Neural cell (in vitro differentiated cells): Measurements from ENCODE around the gene HLA-G. TPM values are rescaled to one million over a fixed set of nuclear protein-coding genes. Genes with fewer than 3 reads are reported as not detected.

Experiments
- H2AFZ ChIP-seq: fragments of 200-600, 300-800 bp; sonication (generic), shearing (Covaris generic); 2 replicates; pipeline ENCODE4 v1.6.0; 2014; ENCODE audit warnings: low read depth, mild to moderate bottlenecking, antibody characterized with exemption, low read length, moderate library complexity
- H3F3A ChIP-seq: fragments of 200-600 bp; shearing (Covaris generic); 2 replicates; pipeline ENCODE4 v1.6.1; 2016; ENCODE audit warnings: mild to moderate bottlenecking, moderate library complexity, mixed read lengths, antibody characterized with exemption, low read length; ENCODE audit not compliant: insufficient read depth, poor library complexity, severe bottlenecking
- H3K27ac ChIP-seq: fragments of 200-600, 300-800 bp; sonication (generic), shearing (Covaris generic); 2 replicates; pipeline ENCODE4 v1.5.1; 2014; ENCODE audit warnings: mild to moderate bottlenecking, low read length, moderate library complexity
- H3K27me3 ChIP-seq: fragments of 300-800, 200-600 bp; sonication (generic), shearing (Covaris generic); 2 replicates; pipeline ENCODE4 v1.6.0; 2014; ENCODE audit warnings: mild to moderate bottlenecking, low read depth, low read length, moderate library complexity; ENCODE audit not compliant: insufficient read depth
- H3K36me3 ChIP-seq: fragments of 300-800, 200-600 bp; sonication (generic), shearing (Covaris generic); 2 replicates; pipeline ENCODE4 v1.5.1; 2014; ENCODE audit warnings: mild to moderate bottlenecking, antibody characterized with exemption, low read length, moderate library complexity; ENCODE audit not compliant: insufficient read depth
- H3K4me2 ChIP-seq: fragments of 300-800, 200-600 bp; sonication (generic), shearing (Covaris generic); 2 replicates; pipeline ENCODE4 v1.6.0; 2014; ENCODE audit warnings: mild to moderate bottlenecking, low read length
- H3K4me3 ChIP-seq: fragments of 300-800, 200-600 bp; sonication (generic), shearing (Covaris generic); 2 replicates; pipeline ENCODE4 v1.5.1; 2014; ENCODE audit warnings: mild to moderate bottlenecking, low read length, moderate library complexity
- H3K79me2 ChIP-seq: fragments of 200-600 bp; shearing (Covaris generic); replicated peaks from 2 replicates; pipeline ENCODE4 v1.6.0; 2014; ENCODE audit warnings: mild to moderate bottlenecking, low read length, moderate library complexity; ENCODE audit not compliant: insufficient read depth
- H3K9ac ChIP-seq: fragments of 300-800, 200-600 bp; sonication (generic), shearing (Covaris generic); 2 replicates; pipeline ENCODE4 v1.6.1; 2016; ENCODE audit warnings: mild to moderate bottlenecking, low read length, mixed read lengths
- H3K9me2 ChIP-seq: fragments of 200-600 bp; shearing (Covaris generic); 2 replicates; pipeline ENCODE4 v1.6.1; 2016; ENCODE audit warnings: mild to moderate bottlenecking, low read length, mixed read lengths; ENCODE audit not compliant: insufficient read depth
- H3K9me3 ChIP-seq: fragments of 200-600, 300-800 bp; sonication (generic), shearing (Covaris generic); 2 replicates; pipeline ENCODE4 v1.6.1; 2016; ENCODE audit warnings: mild to moderate bottlenecking, mixed run types, low read length, moderate library complexity, mixed read lengths
- H4K20me1 ChIP-seq: fragments of 200-600 bp; shearing (Covaris generic); 2 replicates; pipeline ENCODE4 v1.6.1; 2016; ENCODE audit warnings: mild to moderate bottlenecking, mixed run types; ENCODE audit not compliant: insufficient read depth
- CTCF ChIP-seq: fragments of 450-650 bp; IDR thresholded peaks from 2 replicates; pipeline ENCODE4 v1.5.1; 2014; ENCODE audit warnings: antibody characterized with exemption, mild to moderate bottlenecking, moderate library complexity; ENCODE audit not compliant: poor library complexity, severe bottlenecking
- EP300 ChIP-seq: fragments of 450-650 bp; conservative IDR thresholded peaks from 2 replicates; pipeline ENCODE4 v1.6.1; 2014; ENCODE audit warnings: antibody characterized with exemption, mild to moderate bottlenecking, moderate library complexity; ENCODE audit not compliant: poor library complexity, severe bottlenecking
- EZH2 ChIP-seq: fragments of 200-600, 300-800 bp; shearing (Covaris generic), sonication (generic); IDR thresholded peaks from 2 replicates; pipeline ENCODE4 v1.6.1; 2014; ENCODE audit warnings: antibody characterized with exemption, low read length, borderline replicate concordance, mild to moderate bottlenecking; ENCODE audit not compliant: insufficient read depth, poor library complexity, severe bottlenecking
- MXI1 ChIP-seq: fragments of 450-650 bp; conservative IDR thresholded peaks from 2 replicates; pipeline ENCODE4 v1.6.1; 2014; ENCODE audit warnings: antibody characterized with exemption, mild to moderate bottlenecking; ENCODE audit not compliant: poor library complexity, severe bottlenecking
- RAD21 ChIP-seq: fragments of 450-650 bp; conservative IDR thresholded peaks from 2 replicates; pipeline ENCODE4 v1.6.1; 2014; ENCODE audit warnings: antibody characterized with exemption, mild to moderate bottlenecking, moderate library complexity
- REST ChIP-seq: IDR thresholded peaks from 2 replicates; pipeline ENCODE4 v1.6.1; 2012; ENCODE audit warnings: borderline replicate concordance
- polyA plus RNA-seq: library from polyadenylated mRNA; depleted of rRNA; stranded (reverse); fragments of >200 nt; gene quantifications from 2 replicates; pipeline ENCODE4 v1.2.3, GENCODE V29; 2014

Gene HLA-G
- polyA plus RNA-seq, 1 donor from 2014 or later: not detected

GRCh38 chr6:29818892-29819291 is 8.7 kb upstream of the HLA-G start:
- H2AFZ ChIP-seq: no peak overlapping the region
- no peaks in the 10 kb centered on the region for H3K36me3 ChIP-seq
- no peak overlapping the region for H3K27ac ChIP-seq
- no peaks in the 10 kb centered on the region for H3K9me2 ChIP-seq
- no peaks in the 10 kb centered on the region for H3F3A ChIP-seq
- H3K79me2 ChIP-seq: no peaks in the 10 kb centered on the region
- no peaks in the 10 kb centered on the region for H3K27me3 ChIP-seq
- no peaks in the 10 kb centered on the region for H3K9me3 ChIP-seq
- H3K4me2 ChIP-seq: no peak overlapping the region
- H3K4me3 ChIP-seq: no peak overlapping the region
- H4K20me1 ChIP-seq: no peaks in the 10 kb centered on the region
- H3K9ac ChIP-seq: no peak overlapping the region
- TF ChIP-seq MXI1 (no peak), REST (no peak), EZH2 (no peak), RAD21 (no peak), CTCF (no peak), EP300 (no peak)

- Histone ChIP-seq H3K27me3 (peaks cover 30% of the 10 kb centered on the region), H2AFZ (no peak overlapping the region), H3K4me3 (no peak overlapping the region), H4K20me1 (no peaks in the 10 kb centered on the region), H3K79me2 (no peaks in the 10 kb centered on the region), H3K9ac (no peak overlapping the region), H3K4me2 (no peak overlapping the region), H3K27ac (no peak overlapping the region), H3F3A (no peaks in the 10 kb centered on the region), H3K9me3 (peaks cover 4% of the 10 kb centered on the region), H3K9me2 (no peaks in the 10 kb centered on the region), H3K36me3 (no peaks in the 10 kb centered on the region)
- TF ChIP-seq EZH2: no peak
- no peak for TF ChIP-seq CTCF
These were observed 3.5 kb upstream of the HLA-G start for GRCh38 chr6:29824144-29824543.
